ENCODE data around the gene COL23A1.

Gene COL23A1

GRCh38 chr5:178343306-178343705 lies 246.9 kb downstream of the COL23A1 start:
- no peak for DNase-seq (ENCODE audit: low read depth, low spot score)

- no peak for DNase-seq (ENCODE audit: low read depth, low spot score)
These were observed 248.4 kb downstream of the COL23A1 start for GRCh38 chr5:178341851-178342140.

- no peak for DNase-seq (ENCODE audit: low read depth, low spot score)
These were observed 248.9 kb downstream of the COL23A1 start for GRCh38 chr5:178341091-178341850.

- no peak for DNase-seq (ENCODE audit: low read depth, low spot score)
These were observed 249.6 kb downstream of the COL23A1 start for GRCh38 chr5:178340637-178341036.

- DNase-seq (ENCODE audit: low read depth, low spot score) = no peak
These were observed 250.0 kb downstream of the COL23A1 start for GRCh38 chr5:178340187-178340586.

- DNase-seq (ENCODE audit: low read depth, low spot score) = no peak
These were observed 250.9 kb downstream of the COL23A1 start for GRCh38 chr5:178339272-178339671.

GRCh38 chr5:178338750-178339144 lies 251.4 kb downstream of the COL23A1 start:
- DNase-seq (ENCODE audit: low read depth, low spot score) = no peak

- DNase-seq (ENCODE audit: low read depth, low spot score) = no peak
These were observed 252.0 kb downstream of the COL23A1 start for GRCh38 chr5:178338126-178338749.

GRCh38 chr5:178337334-178337741 lies 252.9 kb downstream of the COL23A1 start:
- DNase-seq (ENCODE audit: low read depth, low spot score) = no peak

- no peak for DNase-seq (ENCODE audit: low read depth, low spot score)
These were observed 253.3 kb downstream of the COL23A1 start for GRCh38 chr5:178336889-178337288.

GRCh38 chr5:178335302-178336030 lies 254.7 kb downstream of the COL23A1 start:
- no peak for DNase-seq (ENCODE audit: low read depth, low spot score)

GRCh38 chr5:178334861-178335260 lies 255.3 kb downstream of the COL23A1 start:
- no peak for DNase-seq (ENCODE audit: low read depth, low spot score)

- DNase-seq (ENCODE audit: low read depth, low spot score) = no peak
These were observed 256.2 kb downstream of the COL23A1 start for GRCh38 chr5:178333821-178334481.

- DNase-seq (ENCODE audit: low read depth, low spot score) = no peak
These were observed 258.0 kb downstream of the COL23A1 start for GRCh38 chr5:178332210-178332641.

GRCh38 chr5:178331491-178331996 lies 258.6 kb downstream of the COL23A1 start:
- no peak for DNase-seq (ENCODE audit: low read depth, low spot score)

- DNase-seq (ENCODE audit: low read depth, low spot score) = no peak
These were observed 259.3 kb downstream of the COL23A1 start for GRCh38 chr5:178330791-178331404.

GRCh38 chr5:178328826-178329730 lies 261.1 kb downstream of the COL23A1 start:
- no peak for DNase-seq (ENCODE audit: low read depth, low spot score)

- DNase-seq (ENCODE audit: low read depth, low spot score) = no peak
These were observed 262.1 kb downstream of the COL23A1 start for GRCh38 chr5:178327931-178328711.

GRCh38 chr5:178327446-178327845 lies 262.7 kb downstream of the COL23A1 start:
- no peak for DNase-seq (ENCODE audit: low read depth, low spot score)

- DNase-seq (ENCODE audit: low read depth, low spot score) = no peak
These were observed 263.8 kb downstream of the COL23A1 start for GRCh38 chr5:178326374-178326715.

All from iPS DF 19.7 (cell line).